Smooth muscle cell (in vitro differentiated cells): ENCODE data around the gene SEPTIN12. TPM values are rescaled to one million over a fixed set of nuclear protein-coding genes. Genes with fewer than 3 reads are reported as not detected.

Experiments
- DNase-seq: peaks from one replicate; lab custom pipeline; 2025; ENCODE audit not compliant: unreplicated experiment; lab: John Stamatoyannopoulos, UW
- H2AFZ ChIP-seq: fragments of 200-600 bp; sonication (generic); 2 replicates; pipeline ENCODE4 v1.6.0; 2016; ENCODE audit warnings: antibody characterized with exemption, low read depth, mild to moderate bottlenecking
- H3F3A ChIP-seq: fragments of 200-600 bp; sonication (generic); 2 replicates; pipeline ENCODE4 v1.6.0; 2017; ENCODE audit warnings: antibody characterized with exemption, low read depth
- H3K27ac ChIP-seq: fragments of 200-600 bp; sonication (generic); 2 replicates; pipeline ENCODE4 v1.5.1; 2016; ENCODE audit warnings: low read depth, mild to moderate bottlenecking
- H3K27me3 ChIP-seq: fragments of 200-600 bp; sonication (generic); 2 replicates; pipeline ENCODE4 v1.6.1; 2016; ENCODE audit warnings: low read depth, mild to moderate bottlenecking
- H3K36me3 ChIP-seq: fragments of 200-600 bp; sonication (generic); 2 replicates; pipeline ENCODE4 v1.5.1; 2016; ENCODE audit warnings: low read depth
- H3K4me1 ChIP-seq: fragments of 200-600 bp; sonication (generic); 2 replicates; pipeline ENCODE4 v1.5.1; 2016; ENCODE audit warnings: low read depth
- H3K4me2 ChIP-seq: fragments of 200-600 bp; sonication (generic); 2 replicates; pipeline ENCODE4 v1.6.0; 2016; ENCODE audit warnings: mild to moderate bottlenecking
- H3K4me3 ChIP-seq: fragments of 200-600 bp; sonication (generic); 2 replicates; pipeline ENCODE4 v1.5.1; 2016; ENCODE audit warnings: mild to moderate bottlenecking
- H3K79me2 ChIP-seq: fragments of 200-600 bp; sonication (generic); 2 replicates; pipeline ENCODE4 v1.6.0; 2016; ENCODE audit warnings: low read depth, mild to moderate bottlenecking
- H3K9ac ChIP-seq: fragments of 200-600 bp; sonication (generic); 2 replicates; pipeline ENCODE4 v1.6.0; 2016; ENCODE audit warnings: low read depth
- H3K9me3 ChIP-seq: fragments of 200-600 bp; sonication (generic); replicated peaks from 2 replicates; pipeline ENCODE4 v1.5.1; 2016; ENCODE audit warnings: low read depth
- H4K20me1 ChIP-seq: fragments of 200-600 bp; sonication (generic); 2 replicates; pipeline ENCODE4 v1.6.0; 2016; ENCODE audit warnings: low read depth
- WGBS: methylation state at CpG from one replicate; pipeline ENCODE4 v1.1.7; 2016; ENCODE audit warnings: low lambda C conversion rate; 5-methylcytosine and 5-hydroxymethylcytosine counted together
- polyA plus RNA-seq: library from polyadenylated mRNA; unstranded; fragments of >200 nt; fragmentation: Nextera tagmentation; extraction: Ambion mirVana; gene quantifications from 2 replicates; pipeline ENCODE4 v1.2.1, GENCODE V29; 2016
- total RNA-seq: library from RNA; depleted of rRNA; stranded (reverse); fragments of >200 nt; gene quantifications from 2 replicates; pipeline ENCODE4 v1.2.3, GENCODE V29; 2014
- TF ChIP-seq, protein P1 (sequence below): fragments of 200-600 bp; sonication (generic); IDR thresholded peaks from 2 replicates; pipeline ENCODE4 v1.5.1; 2017; ENCODE audit warnings: borderline replicate concordance, mild to moderate bottlenecking, antibody characterized with exemption; ENCODE audit not compliant: insufficient read depth, poor library complexity, severe bottlenecking

The SEPTIN12 gene
- total and polyA plus RNA-seq, 2 experiments from 2014 or later, result not detected

DNA sequence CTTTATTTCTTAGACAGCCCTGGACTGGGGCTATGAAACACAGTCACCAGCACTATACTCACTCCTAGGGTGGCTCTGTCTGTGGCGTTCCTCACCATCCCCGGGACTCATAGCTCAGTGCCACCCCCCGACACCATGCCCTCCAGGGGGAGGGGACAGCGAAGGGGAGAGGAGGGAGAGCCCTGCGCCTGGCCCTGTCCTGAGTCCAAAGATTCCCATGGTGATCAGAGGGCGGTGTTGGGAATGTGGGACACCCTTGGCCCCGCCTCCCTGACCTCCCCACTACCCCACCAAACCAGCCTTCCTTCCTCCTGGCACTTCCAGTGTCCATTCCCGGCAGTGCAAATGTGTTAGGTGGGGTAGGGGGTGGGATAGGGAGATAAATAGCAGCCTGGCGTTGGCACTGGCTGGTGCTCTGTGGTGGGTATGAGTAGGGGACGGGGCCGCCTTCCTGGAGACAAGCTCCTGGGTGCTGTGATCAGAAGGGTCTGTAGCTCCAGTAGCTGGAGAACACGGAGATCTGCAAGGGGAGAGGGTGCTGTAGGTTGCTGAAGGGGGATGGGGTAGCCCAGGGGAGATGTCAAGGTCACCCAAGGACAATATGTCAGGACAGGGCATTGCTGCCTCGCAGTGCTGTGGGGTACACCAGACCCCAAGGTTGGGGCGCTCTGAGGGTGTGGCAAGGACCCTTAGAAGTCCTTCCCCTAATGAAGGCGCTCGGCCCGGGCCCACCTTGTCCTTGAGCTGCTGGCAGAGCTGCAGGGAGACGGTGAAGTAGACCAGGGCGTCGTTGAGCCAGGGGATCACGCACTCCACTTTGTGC lies 9.0 kb upstream of the SEPTIN12 start:
- H3K27ac ChIP-seq, result no peak overlapping the region
- H3K27me3 ChIP-seq, result no peaks in the 10 kb centered on the region
- H3K9me3 ChIP-seq, result no peaks in the 10 kb centered on the region
- no peak overlapping the region for H3K4me3 ChIP-seq
- WGBS, result 88% methylated on average over 17 of the region's 21 CpGs
- no peaks in the 10 kb centered on the region for H3K36me3 ChIP-seq
- no peak overlapping the region for H3K4me2 ChIP-seq
- no peaks in the 10 kb centered on the region for H3K4me1 ChIP-seq
- no peaks in the 10 kb centered on the region for H3F3A ChIP-seq
- H3K79me2 ChIP-seq, result peaks cover 4% of the 10 kb centered on the region
- DNase-seq, result no peak
- H3K9ac ChIP-seq, result no peak overlapping the region
- H4K20me1 ChIP-seq, result no peaks in the 10 kb centered on the region
- TF ChIP-seq, protein P1, sequence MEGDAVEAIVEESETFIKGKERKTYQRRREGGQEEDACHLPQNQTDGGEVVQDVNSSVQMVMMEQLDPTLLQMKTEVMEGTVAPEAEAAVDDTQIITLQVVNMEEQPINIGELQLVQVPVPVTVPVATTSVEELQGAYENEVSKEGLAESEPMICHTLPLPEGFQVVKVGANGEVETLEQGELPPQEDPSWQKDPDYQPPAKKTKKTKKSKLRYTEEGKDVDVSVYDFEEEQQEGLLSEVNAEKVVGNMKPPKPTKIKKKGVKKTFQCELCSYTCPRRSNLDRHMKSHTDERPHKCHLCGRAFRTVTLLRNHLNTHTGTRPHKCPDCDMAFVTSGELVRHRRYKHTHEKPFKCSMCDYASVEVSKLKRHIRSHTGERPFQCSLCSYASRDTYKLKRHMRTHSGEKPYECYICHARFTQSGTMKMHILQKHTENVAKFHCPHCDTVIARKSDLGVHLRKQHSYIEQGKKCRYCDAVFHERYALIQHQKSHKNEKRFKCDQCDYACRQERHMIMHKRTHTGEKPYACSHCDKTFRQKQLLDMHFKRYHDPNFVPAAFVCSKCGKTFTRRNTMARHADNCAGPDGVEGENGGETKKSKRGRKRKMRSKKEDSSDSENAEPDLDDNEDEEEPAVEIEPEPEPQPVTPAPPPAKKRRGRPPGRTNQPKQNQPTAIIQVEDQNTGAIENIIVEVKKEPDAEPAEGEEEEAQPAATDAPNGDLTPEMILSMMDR, result no peak
- H2AFZ ChIP-seq, result no peak overlapping the region

DNA sequence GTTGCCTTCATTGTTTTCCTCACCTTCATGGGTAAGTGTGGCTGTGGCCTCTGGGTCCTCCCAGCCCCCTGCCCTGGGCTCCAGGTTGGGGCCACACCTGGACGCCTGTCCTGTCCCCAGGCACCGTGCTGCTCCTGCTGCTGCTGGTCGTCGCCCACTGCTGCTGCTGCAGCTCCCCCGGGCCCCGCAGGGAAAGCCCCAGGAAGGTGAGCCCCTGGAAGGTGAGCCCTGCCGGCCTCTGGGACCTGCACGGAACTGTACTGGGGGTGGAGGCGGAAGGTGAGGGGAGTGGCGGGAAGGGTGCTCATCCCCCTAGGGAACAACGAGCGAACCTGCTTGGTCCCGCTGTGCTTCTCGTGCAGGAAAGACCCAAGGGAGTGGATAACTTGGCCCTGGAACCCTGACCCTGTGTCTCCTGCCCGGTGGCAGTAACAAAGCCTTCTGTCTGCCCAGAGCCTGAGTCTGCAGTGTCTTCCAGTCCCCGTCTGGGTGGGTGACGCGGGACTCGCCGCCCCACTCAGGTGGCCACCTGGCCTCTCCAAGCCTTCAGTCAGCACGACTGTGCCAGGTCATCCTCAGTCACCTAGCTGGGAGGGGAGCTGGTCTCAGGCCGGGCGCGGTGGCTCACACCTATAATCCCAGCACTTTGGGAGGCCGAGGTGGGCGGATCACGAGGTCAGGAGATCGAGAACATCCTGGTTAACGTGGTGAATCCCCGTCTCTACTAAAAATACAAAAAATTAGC lies 7.9 kb upstream of the SEPTIN12 start:
- Histone ChIP-seq H4K20me1 (no peaks in the 10 kb centered on the region), H3K27ac (no peak overlapping the region), H3K4me3 (no peak overlapping the region), H3K4me2 (no peak overlapping the region), H2AFZ (no peak overlapping the region), H3K9me3 (no peaks in the 10 kb centered on the region), H3K9ac (no peak overlapping the region), H3K36me3 (no peaks in the 10 kb centered on the region), H3K4me1 (no peaks in the 10 kb centered on the region), H3K79me2 (no peaks in the 10 kb centered on the region), H3F3A (no peaks in the 10 kb centered on the region), H3K27me3 (no peaks in the 10 kb centered on the region)
- DNase-seq, result no peak
- 94% methylated on average over 27 of the region's 30 CpGs for WGBS
- TF ChIP-seq, protein P1, result no peak

DNA sequence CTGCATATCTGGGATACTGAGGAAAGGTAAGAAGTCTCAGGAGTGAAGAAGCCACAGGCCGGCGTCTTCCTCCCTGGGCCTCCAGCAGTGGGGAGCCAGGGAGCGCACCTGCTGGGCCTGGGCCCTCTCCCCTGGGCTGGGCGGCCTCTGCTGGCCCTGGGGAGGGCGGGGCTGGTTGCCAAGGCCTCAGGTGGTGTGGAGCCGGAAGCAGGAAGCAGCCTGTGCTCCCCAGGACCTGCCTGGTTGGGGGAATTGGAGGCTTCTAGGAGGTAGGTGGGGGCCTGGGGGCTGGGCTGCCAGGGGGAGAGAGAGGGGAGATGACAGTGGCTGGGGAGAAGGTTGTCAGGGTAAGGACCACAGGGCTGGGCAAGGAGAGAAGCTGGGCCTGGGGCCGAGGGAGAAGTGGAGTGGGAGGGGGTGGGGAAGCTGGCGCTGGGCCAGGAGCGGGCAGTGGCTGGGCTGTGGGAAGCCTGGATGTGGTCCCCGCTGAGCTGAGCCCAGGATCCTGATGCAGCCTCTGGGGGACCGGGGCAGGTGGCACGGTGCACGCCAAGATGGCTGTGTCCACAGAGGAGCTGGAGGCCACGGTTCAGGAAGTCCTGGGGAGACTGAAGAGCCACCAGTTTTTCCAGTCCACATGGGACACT lies 7.2 kb upstream of the SEPTIN12 start, which contains the start of gene SMIM22:
Gene SMIM22 (plus strand): TSS at position 189 of the 647 bp plus-strand sequence. CDS start 366 bp downstream, at position 555.
- Histone ChIP-seq H3K79me2 (no peaks in the 10 kb centered on the region), H3K4me1 (no peaks in the 10 kb centered on the region), H3K27ac (no peak within 1 kb of the TSS), H3K4me3 (no peak within 1 kb of the TSS), H3K36me3 (no peaks in the 10 kb centered on the region), H3K9ac (no peak within 1 kb of the TSS), H3K9me3 (no peaks in the 10 kb centered on the region), H4K20me1 (no peaks in the 10 kb centered on the region), H3K4me2 (no peak within 1 kb of the TSS), H2AFZ (no peak within 1 kb of the TSS), H3K27me3 (no peaks in the 10 kb centered on the region), H3F3A (no peaks in the 10 kb centered on the region)
- 96% methylated on average over 14 of the region's 14 CpGs for WGBS
- TF ChIP-seq, protein P1, result no peak
- no peak for DNase-seq
